B cell (primary cell): ENCODE data around the gene HOXC9. TPM values are rescaled to one million over a fixed set of nuclear protein-coding genes. Genes with fewer than 3 reads are reported as not detected.

Experiments used
- ATAC-seq: fragments of 200-7000 bp; cut with Tn5 transposase; one replicate; pipeline ENCODE4 v1.10.0; 2021; ENCODE audit warnings: low read depth, mild to moderate bottlenecking, moderate number of reproducible peaks, moderate library complexity
- CTCF ChIA-PET: fragments of 350-600 bp; sonication (Branson Sonifier 250); formaldehyde crosslinking; loops from one replicate; lab custom pipeline; 2021; ENCODE audit warnings: antibody characterized with exemption, inconsistent platforms; lab: Charles Lee
- POLR2A ChIA-PET: fragments of 350-600 bp; sonication (Branson Sonifier 250); formaldehyde crosslinking; loops from one replicate; lab custom pipeline; 2021; ENCODE audit warnings: antibody characterized with exemption; lab: Charles Lee
- DNase-seq: peaks from one replicate; pipeline ENCODE4 v3.0.0; 2013
- H2AFZ ChIP-seq: 2 replicates; pipeline ENCODE4 v1.6.1; 2012; ENCODE audit warnings: mild to moderate bottlenecking, low read depth, low read length; ENCODE audit not compliant: insufficient read depth, poor library complexity, severe bottlenecking
- H3K27ac ChIP-seq, 2 donors: 1 replicate in 1 of 2; 2 replicates in 1 of 2; pipeline ENCODE4 v1.5.1; 2012 to 2013; ENCODE audit warnings: low read length in 2 of 2, mild to moderate bottlenecking in 2 of 2, moderate library complexity in 1 of 2
- H3K27me3 ChIP-seq, 4 experiments: fragments of 200-600 bp in 1 of 4; sonication (generic) in 1 of 4; replicated peaks in 1 of 4; 1 replicate in 2 of 4; 2 replicates in 2 of 4; pipeline versions ENCODE4 v1.6.1 to v1.7.0; 2013 to 2016; ENCODE audit warnings: low read length in 3 of 4, mild to moderate bottlenecking in 2 of 4, mixed read lengths in 1 of 4, moderate library complexity in 1 of 4; ENCODE audit not compliant: insufficient read depth in 4 of 4, control insufficient read depth in 3 of 4; ENCODE audit errors: control extremely low read depth in 1 of 4
- H3K36me3 ChIP-seq, 2 experiments: replicated peaks in 1 of 2; 1 replicate in 1 of 2; 2 replicates in 1 of 2; pipeline versions ENCODE4 v1.6.1 to v1.7.1; 2013; ENCODE audit warnings: low read length in 1 of 2; ENCODE audit not compliant: insufficient read depth in 2 of 2, control insufficient read depth in 1 of 2; ENCODE audit errors: control extremely low read depth in 1 of 2, extremely low read depth in 1 of 2
- H3K4me1 ChIP-seq, 2 donors: fragments of 200-600 bp in 1 of 2; sonication (generic) in 1 of 2; 1 replicate in 1 of 2; 2 replicates in 1 of 2; pipeline versions ENCODE4 v1.5.1 to v1.6.1; 2013 to 2017; ENCODE audit warnings: low read length in 2 of 2; ENCODE audit not compliant: control insufficient read depth in 2 of 2, insufficient read depth in 2 of 2
- H3K4me2 ChIP-seq: replicated peaks from 2 replicates; pipeline ENCODE3; 2012; ENCODE audit warnings: mild to moderate bottlenecking, low read depth, low read length; ENCODE audit not compliant: poor library complexity, severe bottlenecking
- H3K4me3 ChIP-seq, 5 experiments: fragments of 200-600 bp in 1 of 5; sonication (generic) in 1 of 5; 1 replicate in 3 of 5; 2 replicates in 2 of 5; pipeline versions ENCODE4 v1.5.1 to v1.7.0; 2011 to 2016; ENCODE audit warnings: low read length in 4 of 5, mild to moderate bottlenecking in 4 of 5, low read depth in 2 of 5, control low read depth in 1 of 5, moderate library complexity in 1 of 5; ENCODE audit not compliant: insufficient read depth in 1 of 5; ENCODE audit errors: control extremely low read depth in 1 of 5, extremely low read depth in 1 of 5
- H3K79me2 ChIP-seq: fragments of 200-600 bp; sonication (generic); one replicate; pipeline ENCODE4 v1.6.0; 2016; ENCODE audit warnings: low read length; ENCODE audit not compliant: control insufficient read depth, insufficient read depth
- H3K9ac ChIP-seq: fragments of 200-600 bp; sonication (generic); 2 replicates; pipeline ENCODE4 v1.6.1; 2017; ENCODE audit warnings: mild to moderate bottlenecking, low read length, moderate library complexity
- H3K9me3 ChIP-seq, 3 donors: one replicate each; pipeline versions ENCODE4 v1.6.1 to v1.7.1; 2013; ENCODE audit warnings: low read length in 2 of 3; ENCODE audit not compliant: control insufficient read depth in 2 of 3, insufficient read depth in 1 of 3; ENCODE audit errors: control extremely low read depth in 1 of 3
- H4K20me1 ChIP-seq: 2 replicates; pipeline ENCODE4 v1.6.0; 2012; ENCODE audit warnings: mild to moderate bottlenecking, low read length; ENCODE audit not compliant: insufficient read depth, control insufficient read depth, poor library complexity, severe bottlenecking
- H3K27ac Mint-ChIP-seq: one replicate; pipeline ENCODE4 v1.8.0; 2021; ENCODE audit warnings: mixed read lengths
- H3K27me3 Mint-ChIP-seq: one replicate; pipeline ENCODE4 v1.8.0; 2021; ENCODE audit warnings: mixed read lengths
- H3K4me1 Mint-ChIP-seq: one replicate; pipeline ENCODE4 v1.8.0; 2021; ENCODE audit warnings: mixed read lengths
- H3K4me3 Mint-ChIP-seq: one replicate; pipeline ENCODE4 v1.8.0; 2021; ENCODE audit warnings: mixed read lengths
- H3K9me3 Mint-ChIP-seq: one replicate; pipeline ENCODE4 v1.8.0; 2022; ENCODE audit warnings: mixed read lengths; ENCODE audit not compliant: insufficient read depth
- EZH2 ChIP-seq: IDR thresholded peaks from 2 replicates; pipeline ENCODE4 v1.6.1; 2012; ENCODE audit warnings: borderline replicate concordance, low read depth, mild to moderate bottlenecking, moderate library complexity, low read length; ENCODE audit not compliant: insufficient read depth, poor library complexity, severe bottlenecking
- WGBS: methylation state at CpG from one replicate; pipeline ENCODE4 v1.1.5; 2013; ENCODE audit warnings: missing lambda C conversion rate; ENCODE audit not compliant: insufficient coverage; 5-methylcytosine and 5-hydroxymethylcytosine counted together
- intact Hi-C: fragments of 100-400 bp; cut with micrococcal nuclease; formaldehyde crosslinking; loops from one replicate; pipeline ENCODE4 v1.10.0; 2022
- polyA plus RNA-seq: library from polyadenylated mRNA; depleted of rRNA; stranded (reverse); fragments of >200 nt; gene quantifications from 2 replicates; pipeline ENCODE4 v1.2.3, GENCODE V29; 2012
- total RNA-seq, 2 donors: library from RNA; stranded (reverse); fragments of 120-200 nt in 1 of 2; gene quantifications; 1 replicate in 1 of 2; 2 replicates in 1 of 2; pipeline versions ENCODE4 v1.2.3 to v1.2.4, GENCODE V29; 2013 to 2022
- TF ChIP-seq, protein P1 (sequence below): fragments of 200-600 bp; IDR thresholded peaks from one replicate; pipeline ENCODE4 v1.8.0; 2022; ENCODE audit warnings: antibody characterized with exemption, mild to moderate bottlenecking

Gene HOXC9
- total and polyA plus RNA-seq, 2 donors (not counting 1 experiment from before 2014, with no cell fraction given), result not detected

DNA sequence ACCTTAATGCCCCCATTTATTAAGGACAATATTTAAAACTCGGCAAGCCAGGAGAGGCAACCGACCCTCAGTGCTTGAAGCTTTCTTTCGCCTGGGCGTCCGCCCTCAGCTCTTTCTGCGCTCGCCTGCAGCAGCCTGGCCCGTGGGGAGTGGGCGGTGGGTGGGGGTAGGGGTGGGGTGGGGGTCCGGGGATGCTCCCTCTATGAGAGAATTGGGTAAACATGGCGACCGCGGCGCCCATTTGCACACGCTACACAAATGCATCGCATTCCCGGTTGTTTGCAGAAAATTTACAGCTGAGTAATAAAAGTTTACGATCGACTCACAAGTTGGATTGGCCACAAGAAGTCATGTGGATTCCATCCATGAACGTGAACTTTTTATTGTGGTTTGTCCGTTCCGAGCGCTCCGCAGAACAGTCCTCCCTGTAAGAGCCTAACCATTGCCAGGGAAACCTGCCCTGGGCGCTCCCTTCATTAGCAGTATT, 16.6 kb downstream of the HOXC9 start:
- POLR2A ChIA-PET, result interaction anchor here (1.5 kb wide), 1 partner anchor 36 kb away, joined by 3 read pairs; no protein-coding TSS in a partner anchor
- peaks cover 65% of the 10 kb centered on the region for H3K27me3 Mint-ChIP-seq
- peaks cover 23% of the 10 kb centered on the region for H3K4me1 Mint-ChIP-seq
- H3K9me3 Mint-ChIP-seq, result no peaks in the 10 kb centered on the region
- H3K27ac Mint-ChIP-seq, result no peak overlapping the region
- H3K4me3 Mint-ChIP-seq, result no peak overlapping the region
- ATAC-seq (no peak), DNase-seq (no peak)
- Histone ChIP-seq H3K4me3 (no peak overlapping the region), H2AFZ (no peak overlapping the region), H3K4me2 (no peak overlapping the region), H4K20me1 (no peaks in the 10 kb centered on the region), H3K27me3 (peaks cover 0 to 90% (median 71%) of the 10 kb centered on the region in 4 experiments), H3K9me3 (peaks cover 0 to 45% (median 6%) of the 10 kb centered on the region in 3 donors), H3K4me1 (peaks cover 25 to 46% of the 10 kb centered on the region in 2 donors), H3K36me3 (no peaks in the 10 kb centered on the region), H3K9ac (no peak overlapping the region), H3K27ac (no peak overlapping the region), H3K79me2 (no peaks in the 10 kb centered on the region)
- TF ChIP-seq, protein P1, sequence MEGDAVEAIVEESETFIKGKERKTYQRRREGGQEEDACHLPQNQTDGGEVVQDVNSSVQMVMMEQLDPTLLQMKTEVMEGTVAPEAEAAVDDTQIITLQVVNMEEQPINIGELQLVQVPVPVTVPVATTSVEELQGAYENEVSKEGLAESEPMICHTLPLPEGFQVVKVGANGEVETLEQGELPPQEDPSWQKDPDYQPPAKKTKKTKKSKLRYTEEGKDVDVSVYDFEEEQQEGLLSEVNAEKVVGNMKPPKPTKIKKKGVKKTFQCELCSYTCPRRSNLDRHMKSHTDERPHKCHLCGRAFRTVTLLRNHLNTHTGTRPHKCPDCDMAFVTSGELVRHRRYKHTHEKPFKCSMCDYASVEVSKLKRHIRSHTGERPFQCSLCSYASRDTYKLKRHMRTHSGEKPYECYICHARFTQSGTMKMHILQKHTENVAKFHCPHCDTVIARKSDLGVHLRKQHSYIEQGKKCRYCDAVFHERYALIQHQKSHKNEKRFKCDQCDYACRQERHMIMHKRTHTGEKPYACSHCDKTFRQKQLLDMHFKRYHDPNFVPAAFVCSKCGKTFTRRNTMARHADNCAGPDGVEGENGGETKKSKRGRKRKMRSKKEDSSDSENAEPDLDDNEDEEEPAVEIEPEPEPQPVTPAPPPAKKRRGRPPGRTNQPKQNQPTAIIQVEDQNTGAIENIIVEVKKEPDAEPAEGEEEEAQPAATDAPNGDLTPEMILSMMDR, result no peak
- intact Hi-C loops, result no loop called here
- WGBS, result 6% methylated on average over 8 of the region's 25 CpGs
- CTCF ChIA-PET, result interaction anchor here (1.2 to 3.9 kb wide), 6 partner anchors 11 to 184 kb away, joined by 3 to 31 read pairs (median 8); partner anchors contain the start of genes HOXC5 and HOXC6

DNA sequence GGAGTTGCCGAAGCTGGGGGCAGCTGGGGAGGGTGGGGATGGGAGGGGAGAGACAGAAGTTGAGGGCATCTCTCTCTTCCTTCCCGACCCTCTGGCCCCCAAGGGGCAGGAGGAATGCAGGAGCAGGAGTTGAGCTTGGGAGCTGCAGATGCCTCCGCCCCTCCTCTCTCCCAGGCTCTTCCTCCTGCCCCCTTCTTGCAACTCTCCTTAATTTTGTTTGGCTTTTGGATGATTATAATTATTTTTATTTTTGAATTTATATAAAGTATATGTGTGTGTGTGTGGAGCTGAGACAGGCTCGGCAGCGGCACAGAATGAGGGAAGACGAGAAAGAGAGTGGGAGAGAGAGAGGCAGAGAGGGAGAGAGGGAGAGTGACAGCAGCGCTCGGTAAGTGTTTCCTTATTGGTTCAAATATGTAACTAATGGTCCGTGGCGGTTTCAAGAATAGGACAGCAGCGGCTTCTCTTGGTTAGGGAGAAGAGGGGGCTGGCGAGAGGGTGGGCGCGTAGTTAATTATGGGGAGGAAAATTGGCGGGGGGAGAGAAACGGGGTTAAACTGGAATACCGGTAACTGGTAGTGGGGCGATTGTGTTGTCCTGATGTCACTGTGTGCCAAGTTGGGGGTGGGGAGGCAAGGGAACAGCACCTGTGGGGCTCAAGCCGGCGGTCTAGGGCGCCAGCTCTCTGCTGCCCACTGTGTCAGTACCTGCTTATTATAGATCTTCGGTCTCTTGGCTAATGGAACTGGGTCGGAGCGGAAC, 17.2 kb downstream of the HOXC9 start:
- 4% methylated on average over 21 of the region's 24 CpGs for WGBS
- peak overlapping the region; percentile 90 for H3K4me3 Mint-ChIP-seq
- peaks cover 0 to 45% (median 6%) of the 10 kb centered on the region in 3 donors for H3K9me3 ChIP-seq
- no peak overlapping the region for H3K27ac ChIP-seq
- TF ChIP-seq EZH2, result peak; percentile 65
- TF ChIP-seq, protein P1, result no peak
- H3K4me1 Mint-ChIP-seq, result peaks cover 22% of the 10 kb centered on the region
- peak overlapping the region; percentile 70 for H3K9ac ChIP-seq
- CTCF ChIA-PET, result interaction anchor here (0.9 to 3.9 kb wide), 13 partner anchors 8 to 191 kb away, joined by 3 to 31 read pairs (median 4); partner anchors contain the start of genes HOXC5, HOXC6 and HOXC8
- peak overlapping the region; percentile 82 for H2AFZ ChIP-seq
- H4K20me1 ChIP-seq, result no peaks in the 10 kb centered on the region
- H3K27me3 Mint-ChIP-seq, result peaks cover 65% of the 10 kb centered on the region
- no peaks in the 10 kb centered on the region for H3K79me2 ChIP-seq
- peak overlapping the region; percentile 83 for H3K27ac Mint-ChIP-seq
- DNase-seq (no peak), ATAC-seq (peak; percentile 36)
- no peaks in the 10 kb centered on the region for H3K9me3 Mint-ChIP-seq
- POLR2A ChIA-PET, result interaction anchor here (0.7 to 1.5 kb wide), 7 partner anchors 11 to 797 kb away, joined by 3 to 10 read pairs (median 6); partner anchors contain the start of gene HOXC6
- intact Hi-C loops, result no loop called here
- no peaks in the 10 kb centered on the region for H3K36me3 ChIP-seq
- peak overlapping the region in 4 of 5 experiments; percentile 43 to 71 (median 48) for H3K4me3 ChIP-seq
- H3K4me1 ChIP-seq, result peaks cover 25 to 45% of the 10 kb centered on the region in 2 donors
- peak overlapping the region; percentile 88 for H3K4me2 ChIP-seq
- peaks cover 0 to 92% (median 72%) of the 10 kb centered on the region in 4 experiments for H3K27me3 ChIP-seq
